ENCODE results near the gene MYL10.

Gene MYL10

GRCh38 chr7:101563943-101564777 lies 64.9 kb downstream of the MYL10 start:
- no peak overlapping the region for H3K27ac ChIP-seq (ENCODE audit: low read depth, low read length)
- H3K4me2 ChIP-seq (ENCODE audit: low read length), result no peak overlapping the region
- no peak overlapping the region for H4K8ac ChIP-seq (ENCODE audit: low read depth, low read length)
- H4K5ac ChIP-seq (ENCODE audit: low read length), result no peak overlapping the region
- no peaks in the 10 kb centered on the region for H3K27me3 ChIP-seq (ENCODE audit: insufficient read depth, low read length, poor library complexity)
- H3K79me1 ChIP-seq (ENCODE audit: low read length), result no peaks in the 10 kb centered on the region
- no peak overlapping the region for H2AK5ac ChIP-seq (ENCODE audit: low read length)
- no peak overlapping the region for H3K18ac ChIP-seq (ENCODE audit: low read length)
- no peak overlapping the region for H2BK120ac ChIP-seq (ENCODE audit: low read depth, low read length)
- H3K4me3 ChIP-seq (ENCODE audit: low read length), result no peak overlapping the region
- peak; percentile 46 for DNase-seq
- H3K4me1 ChIP-seq (ENCODE audit: control insufficient read depth, low read depth, low read length), result peaks cover 2% of the 10 kb centered on the region
- no peak overlapping the region for H3K9ac ChIP-seq (ENCODE audit: low read length)
- no peak overlapping the region for H3K56ac ChIP-seq (ENCODE audit: low read length)
- H3K23ac ChIP-seq (ENCODE audit: low read length), result no peak overlapping the region
- no peaks in the 10 kb centered on the region for H3K36me3 ChIP-seq (ENCODE audit: control insufficient read depth, insufficient read depth, low read length)
- H3K4ac ChIP-seq (ENCODE audit: low read depth, low read length), result no peak overlapping the region
- WGBS (ENCODE audit: extremely low coverage, insufficient coverage, low lambda C conversion rate), result no CpG with 5 or more reads among the region's 23 CpGs
- no peaks in the 10 kb centered on the region for H3K79me2 ChIP-seq (ENCODE audit: control insufficient read depth, insufficient read depth, low read length)
- H2BK15ac ChIP-seq (replicated peaks; ENCODE audit: low read depth), result no peak overlapping the region
- H2BK5ac ChIP-seq (ENCODE audit: low read length), result no peak overlapping the region
